Kidney (tissue), 14 donors: ENCODE measurements around the gene CTSW. TPM values are rescaled to one million over a fixed set of nuclear protein-coding genes. Genes with fewer than 3 reads are reported as not detected.

ENCODE experiments used
- DNase-seq, 5 donors: peaks; one replicate each; pipeline ENCODE4 v3.0.0-alpha.2; 2013 to 2020
- FAIRE-seq: peaks from 2 replicates; lab custom pipeline; 2012; peaks lifted over from hg19 to GRCh38; lab: Jason Lieb, UNC
- H3K27ac ChIP-seq, 2 donors: one replicate each; pipeline ENCODE4 v1.7.0; 2013; ENCODE audit warnings: low read depth in 2 of 2, low read length in 2 of 2, inconsistent platforms in 1 of 2
- H3K27me3 ChIP-seq: one replicate; pipeline ENCODE4 v1.7.1; 2013; ENCODE audit warnings: low read length, inconsistent platforms; ENCODE audit not compliant: control insufficient read depth, insufficient read depth
- H3K36me3 ChIP-seq, 3 donors: one replicate each; pipeline versions ENCODE4 v1.7.0 to v1.7.1; 2013; ENCODE audit warnings: low read length in 3 of 3, control low read depth in 1 of 3, inconsistent platforms in 1 of 3; ENCODE audit not compliant: insufficient read depth in 3 of 3, control insufficient read depth in 2 of 3
- H3K4me1 ChIP-seq, 3 donors: one replicate each; pipeline versions ENCODE4 v1.7.0 to v1.7.1; 2013; ENCODE audit warnings: low read length in 3 of 3, inconsistent platforms in 1 of 3, low read depth in 1 of 3; ENCODE audit not compliant: control insufficient read depth in 2 of 3, insufficient read depth in 2 of 3
- H3K4me3 ChIP-seq, 3 donors: one replicate each; pipeline versions ENCODE4 v1.7.0 to v1.8.1; 2013; ENCODE audit warnings: low read length in 3 of 3, control low read depth in 1 of 3, inconsistent platforms in 1 of 3
- H3K9ac ChIP-seq, 3 donors: one replicate each; pipeline versions ENCODE4 v1.7.0 to v1.7.1; 2013; ENCODE audit warnings: low read length in 3 of 3, control low read depth in 1 of 3, inconsistent platforms in 1 of 3
- H3K9me3 ChIP-seq, 3 donors: one replicate each; pipeline versions ENCODE4 v1.7.0 to v1.7.1; 2013; ENCODE audit warnings: low read length in 3 of 3, control low read depth in 1 of 3, inconsistent platforms in 1 of 3; ENCODE audit not compliant: control insufficient read depth in 2 of 3, insufficient read depth in 1 of 3
- CTCF ChIP-seq: IDR thresholded peaks from 3 replicates; pipeline ENCODE4 v1.5.1; 2012; ENCODE audit warnings: mild to moderate bottlenecking, moderate library complexity, borderline replicate concordance; ENCODE audit not compliant: insufficient read depth; ENCODE audit errors: extremely low read depth
- intact Hi-C: fragments of 100-400 bp; cut with DNase I; formaldehyde crosslinking; loops from one replicate; pipeline ENCODE4 v1.11.1; 2022
- polyA plus RNA-seq: library from polyadenylated mRNA; stranded (reverse); fragments of 350-450 nt; fragmentation: Illumina TruSeq; extraction: RNeasy Lipid Tissue Mini Kit (QIAGEN cat#74804); gene quantifications from one replicate; pipeline ENCODE4 v1.2.3, GENCODE V29; 2014; ENCODE audit warnings: low read depth, low replicate concordance; ENCODE audit not compliant: insufficient read depth
- total RNA-seq: library from RNA; stranded (reverse); fragmentation: NEBNext Ultra II Directional; extraction: Animal tissue kit (Norgen Biotek cat#: 25700); gene quantifications from one replicate; pipeline ENCODE4 v1.2.1, GENCODE V29; 2021
- donor health status: control.
- donor health status: control.
- donor health status: control.
- donor health status: control.
- donor health status: control.
- donor health status: DM: yes; HTN: yes; CAD: no.
- donor health status: Normal renal cell carcinoma (clear cell type).

The CTSW gene
- total and polyA plus RNA-seq, 2 donors from 2014 or later, result 1.3 to 3.9 TPM

GRCh38 chr11:65917434-65918210 is 38.0 kb downstream of the CTSW start:
- Histone ChIP-seq H3K9me3 (no peaks in the 10 kb centered on the region), H3K36me3 (peaks cover 0 to under 1% (median under 1%) of the 10 kb centered on the region in 3 donors), H3K9ac (peak overlapping the region; percentile 26 to 97 (median 46)), H3K27ac (no peak overlapping the region), H3K4me1 (peaks cover 0 to 36% (median 21%) of the 10 kb centered on the region in 3 donors), H3K27me3 (no peaks in the 10 kb centered on the region), H3K4me3 (peak overlapping the region; percentile 57 to 97 (median 75))
- no peak for TF ChIP-seq CTCF
- no peak for FAIRE-seq
- DNase-seq, result peak in 1 of 5 donors; percentile 80
- intact Hi-C loops, result no loop called here

- peak within 1 kb of the TSS; percentile 46 to 97 (median 83) for H3K9ac ChIP-seq
- no peak for FAIRE-seq
- peaks cover 0 to 3% (median 2%) of the 10 kb centered on the region in 3 donors for H3K36me3 ChIP-seq
- H3K27me3 ChIP-seq, result no peaks in the 10 kb centered on the region
- no peaks in the 10 kb centered on the region for H3K9me3 ChIP-seq
- peaks cover 0 to 36% (median 21%) of the 10 kb centered on the region in 3 donors for H3K4me1 ChIP-seq
- TF ChIP-seq CTCF, result no peak
- peak within 1 kb of the TSS; percentile 65 to 97 (median 75) for H3K4me3 ChIP-seq
- intact Hi-C loops, result no loop called here
- peak in 1 of 5 donors; percentile 48 for DNase-seq
- H3K27ac ChIP-seq, result peak within 1 kb of the TSS; percentile 77 to 85
Measured at GRCh38 chr11:65918211-65919140, 38.8 kb downstream of the CTSW start, which contains the start of gene C11orf68. Gene C11orf68 (minus strand): TSS chr11:65919062. CDS start chr11:65919031, 31 bp downstream.

GRCh38 chr11:65919141-65919572 is 39.5 kb downstream of the CTSW start, which contains the start of gene DRAP1:
Gene DRAP1 (plus strand): TSS chr11:65919426. CDS start chr11:65919502, 76 bp downstream.
- Histone ChIP-seq H3K4me1 (peaks cover 0 to 36% (median 21%) of the 10 kb centered on the region in 3 donors), H3K27ac (peak within 1 kb of the TSS; percentile 77 to 85), H3K27me3 (no peaks in the 10 kb centered on the region), H3K9me3 (no peaks in the 10 kb centered on the region), H3K4me3 (peak within 1 kb of the TSS; percentile 65 to 97 (median 75)), H3K36me3 (peaks cover 0 to 3% (median 2%) of the 10 kb centered on the region in 3 donors), H3K9ac (peak within 1 kb of the TSS; percentile 46 to 97 (median 83))
- FAIRE-seq (no peak), DNase-seq (peak; percentile 99 to 100 (median 99))
- TF ChIP-seq CTCF, result peak; percentile 40
- intact Hi-C loops, result no loop called here
